ENCODE measurements around the gene SEPTIN12. TPM values are rescaled to one million over a fixed set of nuclear protein-coding genes. Genes with fewer than 3 reads are reported as not detected.
A peak's percentile ranks its signal among the peaks of the same experiment; 100 is the strongest.

The SEPTIN12 gene
- total RNA-seq, 1 donor from 2014 or later: 0.96 TPM

DNA sequence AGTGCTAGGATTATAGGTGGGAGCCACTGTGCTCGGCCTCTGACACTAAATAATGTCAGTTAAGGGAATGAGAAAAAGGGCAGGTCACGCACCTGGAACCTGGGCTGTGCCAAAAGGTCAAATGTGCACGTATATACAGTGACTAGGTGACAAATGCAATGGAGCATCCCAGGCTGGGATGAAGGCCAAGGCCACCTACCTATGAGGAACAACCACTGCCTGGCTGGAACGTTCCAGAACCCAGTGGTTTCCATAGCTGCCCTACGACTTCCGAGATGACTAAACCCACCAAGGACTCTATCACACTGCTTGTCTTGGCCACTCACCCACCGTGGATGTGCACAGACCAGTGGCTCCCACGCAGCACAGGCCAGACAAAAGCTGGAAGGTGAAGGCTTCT, 37.2 kb downstream of the SEPTIN12 start:
- Mint-ChIP-seq H3K4me1 (ENCODE audit: low read depth, unreplicated experiment) (peaks cover 18% of the 10 kb centered on the region), H3K9me3 (ENCODE audit: unreplicated experiment) (peaks cover 4% of the 10 kb centered on the region)
- TF ChIP-seq, protein P1, sequence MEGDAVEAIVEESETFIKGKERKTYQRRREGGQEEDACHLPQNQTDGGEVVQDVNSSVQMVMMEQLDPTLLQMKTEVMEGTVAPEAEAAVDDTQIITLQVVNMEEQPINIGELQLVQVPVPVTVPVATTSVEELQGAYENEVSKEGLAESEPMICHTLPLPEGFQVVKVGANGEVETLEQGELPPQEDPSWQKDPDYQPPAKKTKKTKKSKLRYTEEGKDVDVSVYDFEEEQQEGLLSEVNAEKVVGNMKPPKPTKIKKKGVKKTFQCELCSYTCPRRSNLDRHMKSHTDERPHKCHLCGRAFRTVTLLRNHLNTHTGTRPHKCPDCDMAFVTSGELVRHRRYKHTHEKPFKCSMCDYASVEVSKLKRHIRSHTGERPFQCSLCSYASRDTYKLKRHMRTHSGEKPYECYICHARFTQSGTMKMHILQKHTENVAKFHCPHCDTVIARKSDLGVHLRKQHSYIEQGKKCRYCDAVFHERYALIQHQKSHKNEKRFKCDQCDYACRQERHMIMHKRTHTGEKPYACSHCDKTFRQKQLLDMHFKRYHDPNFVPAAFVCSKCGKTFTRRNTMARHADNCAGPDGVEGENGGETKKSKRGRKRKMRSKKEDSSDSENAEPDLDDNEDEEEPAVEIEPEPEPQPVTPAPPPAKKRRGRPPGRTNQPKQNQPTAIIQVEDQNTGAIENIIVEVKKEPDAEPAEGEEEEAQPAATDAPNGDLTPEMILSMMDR (IDR thresholded peaks at IDR 0.05; ENCODE audit: partially characterized antibody, unreplicated experiment): no peak

DNA sequence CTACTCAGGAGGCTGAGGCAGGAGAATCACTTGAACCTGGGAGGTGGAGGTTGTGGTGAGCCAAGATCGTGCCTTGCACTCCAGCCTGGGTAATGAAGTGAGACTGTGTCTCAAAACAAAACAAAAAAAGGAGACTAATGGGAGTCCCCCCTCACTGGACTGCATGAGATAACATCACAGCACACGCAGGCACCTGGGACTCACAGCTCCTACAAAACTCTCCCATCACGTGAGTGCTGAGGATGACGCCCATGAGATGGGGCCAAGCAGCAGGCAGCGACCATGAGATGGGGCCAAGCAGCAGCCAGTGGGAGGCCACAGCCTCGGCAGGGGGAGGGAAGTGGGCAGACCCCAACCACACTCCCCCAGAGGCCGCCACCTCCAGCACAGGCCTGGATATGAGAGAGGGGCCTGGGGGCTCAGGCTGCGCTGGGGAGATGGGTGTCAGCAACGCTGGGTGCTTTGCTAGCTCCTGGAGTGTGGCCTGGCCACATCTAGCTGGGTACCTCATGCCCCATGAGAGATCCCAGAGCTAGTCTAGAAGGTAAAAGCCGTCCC, 38.4 kb downstream of the SEPTIN12 start:
- no peak overlapping the region for H3K27ac Mint-ChIP-seq (ENCODE audit: unreplicated experiment)
- H3K9me3 Mint-ChIP-seq (ENCODE audit: unreplicated experiment): peaks cover 4% of the 10 kb centered on the region
- peaks cover 2% of the 10 kb centered on the region for H3K27me3 Mint-ChIP-seq (ENCODE audit: unreplicated experiment)
- TF ChIP-seq, protein P1 (IDR thresholded peaks at IDR 0.05; ENCODE audit: partially characterized antibody, unreplicated experiment): no peak
- peaks cover 19% of the 10 kb centered on the region for H3K4me1 Mint-ChIP-seq (ENCODE audit: low read depth, unreplicated experiment)
- DNase-seq: no peak
- no peaks in the 10 kb centered on the region for H3K36me3 Mint-ChIP-seq (ENCODE audit: unreplicated experiment)
- H3K4me3 Mint-ChIP-seq (ENCODE audit: unreplicated experiment): no peak overlapping the region

More for the DNA sequence above, 37.2 kb downstream of the SEPTIN12 start:
- Mint-ChIP-seq H3K27ac (ENCODE audit: unreplicated experiment) (no peak overlapping the region), H3K4me3 (ENCODE audit: unreplicated experiment) (no peak overlapping the region), H3K27me3 (ENCODE audit: unreplicated experiment) (peaks cover 2% of the 10 kb centered on the region), H3K36me3 (ENCODE audit: unreplicated experiment) (peaks cover 6% of the 10 kb centered on the region)
- DNase-seq: no peak

DNA sequence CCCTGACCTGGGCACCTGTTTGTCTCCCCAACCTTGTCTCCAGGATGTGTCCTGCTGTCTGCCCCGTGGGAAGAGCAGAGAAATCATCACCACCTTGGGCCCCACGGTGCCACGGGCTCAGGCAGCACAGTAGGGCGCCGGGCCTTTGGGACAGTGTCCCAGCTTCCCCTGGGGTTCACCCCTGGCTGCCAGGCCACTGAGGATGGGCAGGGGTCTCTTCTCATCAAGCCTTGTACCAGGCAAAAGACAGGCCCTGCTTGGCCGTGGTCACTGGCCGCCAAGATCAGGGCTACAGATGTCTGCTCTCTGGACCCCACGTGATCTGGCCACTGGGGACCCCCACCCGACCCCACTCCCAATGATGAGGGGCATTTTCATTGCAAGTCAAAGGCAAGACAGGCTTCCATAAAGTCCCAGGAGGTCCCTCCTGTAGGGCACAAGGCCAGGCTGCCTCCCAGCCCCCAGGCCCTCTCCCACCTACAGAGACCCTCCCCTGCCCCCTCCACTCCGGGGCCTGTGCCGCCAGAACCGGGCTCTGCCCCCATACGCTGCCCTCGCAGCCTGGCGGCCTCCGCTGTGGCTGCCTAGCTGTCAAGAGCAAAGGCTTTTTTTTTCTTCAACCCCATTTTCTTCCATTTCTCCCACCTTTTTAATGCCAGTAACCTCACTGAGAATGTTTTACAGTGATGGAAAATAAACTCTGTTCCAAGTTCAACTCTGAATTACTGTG, 39.3 kb downstream of the SEPTIN12 start:
- H3K9me3 Mint-ChIP-seq (ENCODE audit: unreplicated experiment): peaks cover 4% of the 10 kb centered on the region
- DNase-seq: no peak
- H3K27ac Mint-ChIP-seq (ENCODE audit: unreplicated experiment): no peak overlapping the region
- no peaks in the 10 kb centered on the region for H3K36me3 Mint-ChIP-seq (ENCODE audit: unreplicated experiment)
- H3K27me3 Mint-ChIP-seq (ENCODE audit: unreplicated experiment): peaks cover 2% of the 10 kb centered on the region
- H3K4me1 Mint-ChIP-seq (ENCODE audit: low read depth, unreplicated experiment): peaks cover 19% of the 10 kb centered on the region
- TF ChIP-seq, protein P1 (IDR thresholded peaks at IDR 0.05; ENCODE audit: partially characterized antibody, unreplicated experiment): no peak
- H3K4me3 Mint-ChIP-seq (ENCODE audit: unreplicated experiment): no peak overlapping the region

DNA sequence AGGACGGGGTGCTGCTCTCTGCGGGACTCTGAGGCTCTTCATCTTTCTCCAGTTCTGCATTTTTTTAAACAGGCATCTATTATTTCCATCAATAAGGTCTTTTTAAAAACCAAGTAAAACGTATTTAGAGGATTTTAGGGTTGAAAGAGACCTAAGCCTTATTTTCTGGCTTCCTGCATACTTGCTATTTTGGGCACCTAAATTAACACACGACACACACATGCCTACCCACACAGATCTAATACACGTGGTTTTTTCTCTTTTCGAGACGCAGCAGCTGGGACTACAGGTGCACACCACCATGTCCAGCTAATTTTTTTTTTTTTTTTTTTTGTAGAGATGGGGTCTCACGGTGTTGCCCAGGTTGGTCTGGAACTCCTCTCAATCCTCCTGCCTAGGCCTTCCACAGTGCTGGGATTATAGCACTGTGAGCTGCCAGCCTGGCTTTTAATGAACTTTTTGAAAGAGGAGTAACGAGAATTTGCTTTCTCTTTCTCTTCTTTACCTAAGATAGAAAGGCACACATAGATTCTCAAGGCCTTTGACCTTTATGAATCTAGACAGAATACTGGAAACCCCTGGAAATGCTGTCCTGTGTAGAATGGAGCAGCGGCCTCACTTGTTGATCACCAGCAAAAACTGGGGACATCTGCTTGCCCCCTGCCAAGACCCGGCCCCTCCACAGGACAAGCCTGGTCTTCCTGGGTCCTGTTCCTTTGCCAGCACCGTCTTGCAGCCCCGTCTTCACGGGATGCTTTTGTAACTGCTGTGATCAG, 40.1 kb downstream of the SEPTIN12 start:
- TF ChIP-seq, protein P1 (IDR thresholded peaks at IDR 0.05; ENCODE audit: partially characterized antibody, unreplicated experiment): no peak
- Mint-ChIP-seq H3K4me3 (ENCODE audit: unreplicated experiment) (peak overlapping the region; percentile 23), H3K27me3 (ENCODE audit: unreplicated experiment) (peaks cover 2% of the 10 kb centered on the region), H3K4me1 (ENCODE audit: low read depth, unreplicated experiment) (peaks cover 22% of the 10 kb centered on the region), H3K27ac (ENCODE audit: unreplicated experiment) (no peak overlapping the region), H3K9me3 (ENCODE audit: unreplicated experiment) (peaks cover 4% of the 10 kb centered on the region), H3K36me3 (ENCODE audit: unreplicated experiment) (no peaks in the 10 kb centered on the region)
- no peak for DNase-seq
